BJ (cell line): Measurements from ENCODE around the gene CALML5. TPM values are rescaled to one million over a fixed set of nuclear protein-coding genes. Genes with fewer than 3 reads are reported as not detected.

Experiments
- CTCF ChIA-PET: fragments of 350-600 bp; formaldehyde crosslinking; extraction: SDS; loops from one replicate; lab custom pipeline; 2021; ENCODE audit warnings: antibody characterized with exemption, inconsistent platforms; lab: Yijun Ruan, JAX
- POLR2A ChIA-PET: fragments of 300-600 bp; sonication (Branson Sonifier 250); formaldehyde crosslinking; extraction: SDS; loops from one replicate; lab custom pipeline; 2021; ENCODE audit warnings: antibody characterized with exemption; lab: Charles Lee
- DNase-seq: peaks from one replicate; pipeline ENCODE4 v3.0.0-alpha.2; 2011; ENCODE audit warnings: low read depth
- H3K27me3 ChIP-seq: 2 replicates; pipeline ENCODE4 v1.6.0; 2011; ENCODE audit warnings: low read length; ENCODE audit not compliant: control insufficient read depth, insufficient read depth
- H3K36me3 ChIP-seq: 2 replicates; pipeline ENCODE4 v1.5.1; 2011; ENCODE audit warnings: low read length; ENCODE audit not compliant: control insufficient read depth, insufficient read depth
- H3K4me3 ChIP-seq: 2 replicates; pipeline ENCODE4 v1.5.1; 2011; ENCODE audit warnings: low read depth, mild to moderate bottlenecking, control low read depth, low read length
- CTCF ChIP-seq: IDR thresholded peaks from 2 replicates; pipeline ENCODE4 v1.5.1; 2011; ENCODE audit warnings: low read depth, mild to moderate bottlenecking, control low read depth, inconsistent platforms, low read length, moderate library complexity; ENCODE audit not compliant: insufficient read depth
- polyA plus RNA-seq: library from polyadenylated mRNA; depleted of rRNA; stranded (reverse); fragments of >200 nt; gene quantifications from 2 replicates; pipeline ENCODE4 v1.2.3, GENCODE V29; 2011

CALML5 gene
- polyA plus RNA-seq, 1 experiment, result not detected

GRCh38 chr10:5468262-5469106 lies 30.9 kb downstream of the CALML5 start:
- TF ChIP-seq CTCF, result no peak
- Histone ChIP-seq H3K36me3 (no peaks in the 10 kb centered on the region), H3K4me3 (no peak overlapping the region), H3K27me3 (no peaks in the 10 kb centered on the region)
- DNase-seq, result no peak
- ChIA-PET POLR2A (no interaction called here), CTCF (interaction anchor here (0.8 to 2.2 kb wide), 3 partner anchors 12 to 155 kb away, joined by 3 to 8 read pairs (median 4); no protein-coding TSS in a partner anchor)

GRCh38 chr10:5467634-5468255 lies 31.6 kb downstream of the CALML5 start:
- no peaks in the 10 kb centered on the region for H3K27me3 ChIP-seq
- no peaks in the 10 kb centered on the region for H3K36me3 ChIP-seq
- no peak overlapping the region for H3K4me3 ChIP-seq
- TF ChIP-seq CTCF, result no peak
- ChIA-PET POLR2A (no interaction called here), CTCF (interaction anchor here (0.8 to 2.2 kb wide), 5 partner anchors 11 to 161 kb away, joined by 3 to 8 read pairs (median 4); no protein-coding TSS in a partner anchor)
- no peak for DNase-seq

GRCh38 chr10:5467207-5467535 lies 32.2 kb downstream of the CALML5 start:
- H3K27me3 ChIP-seq, result no peaks in the 10 kb centered on the region
- H3K4me3 ChIP-seq, result no peak overlapping the region
- no peaks in the 10 kb centered on the region for H3K36me3 ChIP-seq
- CTCF ChIA-PET, result interaction anchor here (0.6 to 2.2 kb wide), 6 partner anchors 10 to 162 kb away, joined by 3 to 8 read pairs (median 4); no protein-coding TSS in a partner anchor
- TF ChIP-seq CTCF, result no peak
- POLR2A ChIA-PET, result no interaction called here
- no peak for DNase-seq

GRCh38 chr10:5466451-5467206 lies 32.7 kb downstream of the CALML5 start:
- no peak for TF ChIP-seq CTCF
- ChIA-PET CTCF (interaction anchor here (0.6 to 2.2 kb wide), 5 partner anchors 13 to 162 kb away, joined by 3 to 8 read pairs (median 3); no protein-coding TSS in a partner anchor), POLR2A (no interaction called here)
- Histone ChIP-seq H3K4me3 (no peak overlapping the region), H3K27me3 (no peaks in the 10 kb centered on the region), H3K36me3 (no peaks in the 10 kb centered on the region)
- peak; percentile 65 for DNase-seq
